ENCODE data around the gene EHHADH. TPM values are rescaled to one million over a fixed set of nuclear protein-coding genes. Genes with fewer than 3 reads are reported as not detected.

The EHHADH gene
- total and polyA plus RNA-seq, 9 of the 15 experiments (the other 6 are each of a cell fraction or from before 2014, with no cell fraction given): 3.6 to 6.4 (median 5.4) TPM

GRCh38 chr3:185253645-185254410, at the start of gene EHHADH (continued):
- TF ChIP-seq DEAF1 (CRISPR knock-in tag; IDR thresholded peaks at IDR 0.05) (no peak), ZC3H4 (CRISPR knock-in tag; IDR thresholded peaks at IDR 0.05; ENCODE audit: borderline replicate concordance) (no peak), ZNF561 (CRISPR knock-in tag; conservative IDR thresholded peaks at IDR 0.05) (no peak), KDM4B (IDR thresholded peaks at IDR 0.05; ENCODE audit: borderline replicate concordance in 2 of 2, low read depth in 1 of 2) (no peak), KDM2B (CRISPR knock-in tag; IDR thresholded peaks at IDR 0.05) (no peak), TBL1XR1 (IDR thresholded peaks at IDR 0.05; ENCODE audit: low read length in 2 of 2) (no peak), TCFL5 (CRISPR knock-in tag; conservative IDR thresholded peaks at IDR 0.05) (no peak), ZNF830 (CRISPR knock-in tag; IDR thresholded peaks at IDR 0.05) (no peak), ZNF668 (CRISPR knock-in tag; IDR thresholded peaks at IDR 0.05) (no peak), IRF9 (tag; IDR thresholded peaks at IDR 0.05) (no peak), SNIP1 (IDR thresholded peaks at IDR 0.05; ENCODE audit: low read depth) (no peak), ZNF217 (CRISPR knock-in tag; IDR thresholded peaks at IDR 0.05) (no peak), ZNF24 (IDR thresholded peaks at IDR 0.05) (no peak), GABPB1 (CRISPR knock-in tag; IDR thresholded peaks at IDR 0.05) (no peak), HDAC6 (IDR thresholded peaks at IDR 0.05; ENCODE audit: low read depth, low read length) (no peak), ZBTB1 (CRISPR knock-in tag; IDR thresholded peaks at IDR 0.05; ENCODE audit: borderline replicate concordance, low read depth) (no peak), ESRRA (IDR thresholded peaks at IDR 0.05; ENCODE audit: borderline replicate concordance, low read depth) (no peak), MYC (IDR thresholded peaks at IDR 0.05; ENCODE audit: low read depth, low read length) (no peak; the same call in 1 of the 2 replicates), MYC (CRISPR knock-in tag; IDR thresholded peaks at IDR 0.05; ENCODE audit: borderline replicate concordance, low read depth) (no peak), BRD9 (IDR thresholded peaks at IDR 0.05; ENCODE audit: low read depth, partially characterized antibody) (peak; percentile 60), PCBP1 (IDR thresholded peaks at IDR 0.05; ENCODE audit: low read depth, low read length, poor library complexity, severe bottlenecking) (no peak), ZNF253 (CRISPR knock-in tag; conservative IDR thresholded peaks at IDR 0.05) (no peak), PRDM10 (IDR thresholded peaks at IDR 0.05; ENCODE audit: partially characterized antibody) (peak; percentile 60), CREBBP (IDR thresholded peaks at IDR 0.05; ENCODE audit: low read depth, low read length) (no peak)

Measured in K562 (cell line).